Measurements from ENCODE around the gene ARMH3.
"Not testable (repeated sequence)": the region's sequence is repeated elsewhere in the genome, so short reads cannot be mapped to it uniquely, and the experiment has no call there.

Gene ARMH3

DNA sequence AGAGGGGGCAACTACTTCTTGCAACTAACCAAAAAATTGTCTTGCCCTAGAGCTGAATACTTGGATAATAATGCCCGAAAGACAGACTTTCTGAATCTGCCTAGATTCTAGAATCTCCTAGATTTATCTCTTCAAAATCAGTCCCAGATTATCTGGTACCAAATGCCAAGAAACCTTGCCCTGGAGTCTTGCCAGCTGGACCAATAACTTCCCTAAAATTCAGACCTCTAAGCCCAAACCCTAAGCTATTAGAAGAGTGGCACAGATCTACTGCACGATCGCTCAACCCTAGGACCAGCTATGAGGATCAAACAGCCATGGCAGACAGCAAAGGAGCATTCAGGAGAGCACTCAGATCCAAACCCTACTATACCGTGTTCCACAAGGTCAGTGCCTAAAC is 45.0 kb downstream of the ARMH3 start:
- TF ChIP-seq, protein P1, sequence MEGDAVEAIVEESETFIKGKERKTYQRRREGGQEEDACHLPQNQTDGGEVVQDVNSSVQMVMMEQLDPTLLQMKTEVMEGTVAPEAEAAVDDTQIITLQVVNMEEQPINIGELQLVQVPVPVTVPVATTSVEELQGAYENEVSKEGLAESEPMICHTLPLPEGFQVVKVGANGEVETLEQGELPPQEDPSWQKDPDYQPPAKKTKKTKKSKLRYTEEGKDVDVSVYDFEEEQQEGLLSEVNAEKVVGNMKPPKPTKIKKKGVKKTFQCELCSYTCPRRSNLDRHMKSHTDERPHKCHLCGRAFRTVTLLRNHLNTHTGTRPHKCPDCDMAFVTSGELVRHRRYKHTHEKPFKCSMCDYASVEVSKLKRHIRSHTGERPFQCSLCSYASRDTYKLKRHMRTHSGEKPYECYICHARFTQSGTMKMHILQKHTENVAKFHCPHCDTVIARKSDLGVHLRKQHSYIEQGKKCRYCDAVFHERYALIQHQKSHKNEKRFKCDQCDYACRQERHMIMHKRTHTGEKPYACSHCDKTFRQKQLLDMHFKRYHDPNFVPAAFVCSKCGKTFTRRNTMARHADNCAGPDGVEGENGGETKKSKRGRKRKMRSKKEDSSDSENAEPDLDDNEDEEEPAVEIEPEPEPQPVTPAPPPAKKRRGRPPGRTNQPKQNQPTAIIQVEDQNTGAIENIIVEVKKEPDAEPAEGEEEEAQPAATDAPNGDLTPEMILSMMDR (IDR thresholded peaks at IDR 0.05; ENCODE audit: low read depth, low read length, missing control alignments) = no peak
- in situ Hi-C loops (cut with HindIII; ENCODE audit: low pct_ligation_motif_present, low sequenced_read_pairs) = loop anchor here (25.0 kb wide), 1 partner anchor 124 kb away; no protein-coding TSS in a partner anchor
- Histone ChIP-seq H3K27me3 (replicated peaks) (no peaks in the 10 kb centered on the region), H3K36me3 (replicated peaks) (peaks cover under 1% of the 10 kb centered on the region), H3K4me3 (ENCODE audit: low read depth, low read length) (no peak overlapping the region), H3K27ac (no peak overlapping the region)
- DNase-seq = no peak

DNA sequence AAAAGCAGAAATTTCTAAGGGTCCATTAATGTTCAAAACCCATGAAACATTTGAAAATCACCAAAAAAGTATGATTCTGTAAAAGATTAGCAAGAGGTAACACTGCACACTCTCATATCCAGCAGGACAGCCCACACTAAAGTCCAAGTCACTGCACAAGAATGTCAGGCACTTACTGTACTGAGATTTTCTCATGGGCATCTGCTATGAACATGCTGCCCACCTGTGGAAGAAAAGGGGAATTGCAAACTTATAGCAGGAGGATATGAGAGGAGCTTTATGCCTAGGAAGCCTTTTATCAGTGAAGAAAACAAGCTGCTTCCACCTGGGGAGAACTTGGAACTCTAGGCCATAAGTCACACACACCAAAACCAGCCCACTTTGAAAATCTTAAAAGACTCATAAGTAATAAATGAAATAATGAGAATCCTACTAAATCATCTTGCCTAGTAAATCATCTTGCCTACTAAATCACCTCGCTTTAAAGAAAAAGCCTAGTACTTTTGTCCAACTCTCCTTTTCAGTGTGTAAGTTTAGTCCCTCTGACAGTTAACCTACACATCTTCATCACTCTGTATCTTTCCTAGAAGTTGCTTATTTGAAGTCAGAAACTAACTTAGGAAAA is 46.1 kb downstream of the ARMH3 start:
- DNase-seq = peak; percentile 90
- Histone ChIP-seq H3K4me3 (ENCODE audit: low read depth, low read length) (no peak overlapping the region), H3K27me3 (replicated peaks) (no peaks in the 10 kb centered on the region), H3K27ac (no peak overlapping the region), H3K36me3 (replicated peaks) (peaks cover 3% of the 10 kb centered on the region)
- TF ChIP-seq, protein P1 (IDR thresholded peaks at IDR 0.05; ENCODE audit: low read depth, low read length, missing control alignments) = peak; percentile 98
- in situ Hi-C loops (cut with HindIII; ENCODE audit: low pct_ligation_motif_present, low sequenced_read_pairs) = loop anchor here (25.0 kb wide), 1 partner anchor 123 kb away; no protein-coding TSS in a partner anchor

DNA sequence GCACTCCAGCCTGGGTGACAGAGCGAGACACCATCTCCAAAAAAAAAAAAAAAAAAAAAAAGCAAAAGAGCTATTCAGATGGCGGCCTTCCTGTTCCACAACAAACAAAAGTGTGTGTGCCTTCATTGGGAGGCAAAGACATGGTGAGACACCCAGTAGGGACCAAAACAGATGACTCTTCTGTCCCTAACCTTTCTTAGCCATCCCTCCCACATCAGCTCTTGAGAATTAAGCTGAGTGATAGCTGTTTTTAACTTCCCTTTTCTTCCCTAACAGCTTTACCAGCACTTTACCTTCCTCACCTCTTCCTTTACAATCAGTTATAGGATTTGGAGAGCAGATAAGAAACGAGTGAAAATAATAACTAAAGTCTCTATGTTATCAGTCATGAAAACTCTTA is 48.2 kb downstream of the ARMH3 start:
- no peak overlapping the region for H3K4me3 ChIP-seq (ENCODE audit: low read depth, low read length)
- in situ Hi-C loops (cut with HindIII; ENCODE audit: low pct_ligation_motif_present, low sequenced_read_pairs) = loop anchor here (25.0 kb wide), 1 partner anchor 120 kb away; no protein-coding TSS in a partner anchor
- no peak overlapping the region for H3K27ac ChIP-seq
- no peak for DNase-seq
- H3K36me3 ChIP-seq (replicated peaks) = peaks cover 3% of the 10 kb centered on the region
- no peaks in the 10 kb centered on the region for H3K27me3 ChIP-seq (replicated peaks)
- TF ChIP-seq, protein P1 (IDR thresholded peaks at IDR 0.05; ENCODE audit: low read depth, low read length, missing control alignments) = no peak

DNA sequence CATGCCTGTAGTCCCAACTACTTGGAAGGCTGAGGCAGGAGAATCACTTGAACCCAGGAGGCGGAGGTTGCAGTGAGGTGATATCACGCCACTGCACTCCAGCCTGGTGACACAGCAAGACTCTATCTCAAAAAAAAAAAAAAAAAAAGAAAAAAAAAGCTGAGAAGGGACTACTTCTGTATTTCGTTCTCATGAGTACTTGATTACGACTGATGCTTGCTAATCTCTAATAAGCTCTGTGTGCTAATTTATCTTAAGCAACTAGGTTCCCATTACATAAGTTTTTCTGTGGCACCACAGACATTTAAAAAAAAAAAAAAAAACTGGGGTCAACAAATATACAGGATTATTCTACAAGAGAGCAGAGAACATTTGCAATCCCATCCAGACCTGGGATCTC is 48.9 kb downstream of the ARMH3 start:
- not testable (repeated sequence) for H3K36me3 ChIP-seq (replicated peaks); DNase-seq; H3K27me3 ChIP-seq (replicated peaks); H3K27ac ChIP-seq; H3K4me3 ChIP-seq (ENCODE audit: low read depth, low read length)
- in situ Hi-C loops (cut with HindIII; ENCODE audit: low pct_ligation_motif_present, low sequenced_read_pairs) = loop anchor here (25.0 kb wide), 1 partner anchor 120 kb away; no protein-coding TSS in a partner anchor

DNA sequence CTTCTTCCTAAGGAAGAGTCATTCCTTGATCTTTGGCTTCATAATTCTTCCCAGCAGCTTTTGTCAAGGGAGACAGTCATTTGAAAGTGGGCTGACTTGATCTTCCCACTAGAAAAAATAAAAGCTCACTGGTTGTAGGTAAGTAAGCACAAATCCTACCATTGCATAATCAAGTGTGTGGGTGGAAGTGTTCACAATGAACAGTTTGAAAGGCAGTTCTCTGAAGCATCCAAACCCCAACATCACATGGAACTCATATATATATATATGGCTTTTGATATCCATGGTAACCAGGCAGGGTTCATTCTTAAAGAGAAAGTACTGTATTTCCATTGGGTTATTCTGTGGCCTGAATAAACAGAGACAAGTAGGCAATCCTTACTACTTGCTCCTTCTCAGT is 51.6 kb downstream of the ARMH3 start:
- peaks cover 3% of the 10 kb centered on the region for H3K36me3 ChIP-seq (replicated peaks)
- in situ Hi-C loops (cut with HindIII; ENCODE audit: low pct_ligation_motif_present, low sequenced_read_pairs) = loop anchor here (25.0 kb wide), 1 partner anchor 117 kb away; no protein-coding TSS in a partner anchor
- DNase-seq = peak; percentile 82
- TF ChIP-seq, protein P1 (IDR thresholded peaks at IDR 0.05; ENCODE audit: low read depth, low read length, missing control alignments) = no peak
- H3K27ac ChIP-seq = peak overlapping the region; percentile 74
- no peak overlapping the region for H3K4me3 ChIP-seq (ENCODE audit: low read depth, low read length)
- H3K27me3 ChIP-seq (replicated peaks) = no peaks in the 10 kb centered on the region

DNA sequence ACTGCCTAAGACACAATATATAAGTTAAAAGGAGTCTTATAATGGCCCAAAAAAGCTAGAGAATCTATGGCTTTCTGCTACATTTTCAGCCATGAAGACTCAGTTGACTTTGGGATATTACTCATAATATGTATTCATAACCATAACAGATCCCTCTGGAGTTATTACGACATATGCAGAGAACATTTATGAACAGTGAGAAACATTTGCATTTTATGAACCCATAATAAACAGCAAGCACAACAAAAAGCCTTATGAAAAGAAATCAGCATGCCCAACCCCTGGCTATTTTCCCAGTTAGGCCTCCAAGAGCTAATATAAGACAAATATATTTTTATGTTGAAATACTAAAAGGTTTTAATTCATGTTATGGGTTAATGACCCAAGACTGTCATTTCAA is 52.4 kb downstream of the ARMH3 start:
- in situ Hi-C loops (cut with HindIII; ENCODE audit: low pct_ligation_motif_present, low sequenced_read_pairs) = loop anchor here (25.0 kb wide), 1 partner anchor 116 kb away; no protein-coding TSS in a partner anchor
- peak overlapping the region; percentile 74 for H3K27ac ChIP-seq
- H3K36me3 ChIP-seq (replicated peaks) = peaks cover 3% of the 10 kb centered on the region
- no peak overlapping the region for H3K4me3 ChIP-seq (ENCODE audit: low read depth, low read length)
- TF ChIP-seq, protein P1 (IDR thresholded peaks at IDR 0.05; ENCODE audit: low read depth, low read length, missing control alignments) = no peak
- DNase-seq = no peak
- no peaks in the 10 kb centered on the region for H3K27me3 ChIP-seq (replicated peaks)
